GM18517 (cell line): ENCODE data around the gene PRXL2A.
"Not testable (repeated sequence)": the region's sequence is repeated elsewhere in the genome, so short reads cannot be mapped to it uniquely, and the experiment has no call there.

Experiments
- ATAC-seq: cut with Tn5 transposase; IDR thresholded peaks from one replicate; pipeline ENCODE4 v1.9.1; 2021; ENCODE audit warnings: mild to moderate bottlenecking, moderate library complexity; ENCODE audit not compliant: unreplicated experiment

The PRXL2A gene

DNA sequence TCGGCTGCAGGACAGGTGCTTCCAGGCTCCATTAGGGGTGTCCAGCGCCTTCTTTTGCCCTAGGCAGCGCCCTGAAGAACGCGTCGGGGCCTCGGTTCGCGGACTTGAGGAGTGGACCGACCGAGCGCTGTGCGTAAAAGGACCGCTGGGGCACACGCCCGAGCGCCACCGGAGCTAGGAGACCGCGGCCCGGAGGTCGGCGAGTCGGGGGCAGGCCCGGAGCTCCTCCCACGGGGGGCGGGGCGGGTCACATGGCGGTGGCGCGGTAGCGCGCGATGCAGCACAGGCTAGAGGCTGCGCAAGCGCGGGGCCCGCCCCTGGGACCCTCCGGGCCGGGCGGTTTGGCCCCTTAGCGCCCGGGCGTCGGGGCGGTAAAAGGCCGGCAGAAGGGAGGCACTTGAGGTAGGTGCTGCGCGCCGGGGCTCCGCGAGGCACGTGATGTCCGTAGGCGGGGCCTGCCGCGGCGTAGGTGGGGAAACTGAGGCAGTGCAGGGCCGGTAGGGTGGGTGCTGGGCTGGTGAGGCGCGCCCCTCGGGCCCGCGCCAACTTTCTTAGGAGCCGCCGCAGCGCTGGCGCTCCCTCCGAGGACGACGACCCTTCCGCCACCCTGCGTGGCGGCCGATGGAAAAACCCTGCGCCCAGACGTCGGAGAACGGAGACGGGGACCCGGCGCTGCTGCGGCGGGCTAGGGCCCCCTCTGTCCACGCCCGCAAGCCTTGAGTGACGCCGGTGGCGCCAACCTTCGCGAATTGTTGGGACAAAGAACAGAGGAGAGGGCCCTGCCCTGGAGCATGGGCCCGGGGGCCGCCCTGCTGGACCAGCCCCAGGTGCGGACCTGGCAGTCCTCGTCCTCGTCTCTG is at the start of gene PRXL2A:
PRXL2A (plus strand) TSS at position 310 of the 860 bp plus-strand sequence. CDS start 11,917 bp downstream, outside the sequence.
- peak; percentile 80 for ATAC-seq

DNA sequence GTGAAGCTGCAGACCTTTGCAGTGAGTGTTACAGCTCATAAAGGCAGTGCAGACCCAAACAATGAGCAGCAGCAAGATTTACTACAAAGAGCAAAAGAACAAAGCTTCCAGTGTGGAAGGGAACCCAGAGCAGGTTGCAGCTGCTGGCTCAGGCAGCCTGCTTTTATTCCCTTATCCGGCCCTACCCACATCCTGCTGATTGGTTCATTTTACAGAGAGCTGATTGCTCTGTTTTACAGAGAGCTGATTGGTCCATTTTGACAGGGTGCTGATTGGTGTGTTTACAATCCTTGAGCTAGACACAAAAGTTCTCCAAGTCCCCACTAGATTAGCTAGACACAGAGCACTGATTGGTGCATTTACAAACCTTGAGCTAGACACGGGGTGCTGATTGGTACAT is 49.4 kb upstream of the PRXL2A start:
- not testable (repeated sequence) for ATAC-seq

GRCh38 chr10:80359644-80360043 is 48.7 kb upstream of the PRXL2A start:
- no peak for ATAC-seq

GRCh38 chr10:80365510-80365909 is 42.8 kb upstream of the PRXL2A start:
- no peak for ATAC-seq

DNA sequence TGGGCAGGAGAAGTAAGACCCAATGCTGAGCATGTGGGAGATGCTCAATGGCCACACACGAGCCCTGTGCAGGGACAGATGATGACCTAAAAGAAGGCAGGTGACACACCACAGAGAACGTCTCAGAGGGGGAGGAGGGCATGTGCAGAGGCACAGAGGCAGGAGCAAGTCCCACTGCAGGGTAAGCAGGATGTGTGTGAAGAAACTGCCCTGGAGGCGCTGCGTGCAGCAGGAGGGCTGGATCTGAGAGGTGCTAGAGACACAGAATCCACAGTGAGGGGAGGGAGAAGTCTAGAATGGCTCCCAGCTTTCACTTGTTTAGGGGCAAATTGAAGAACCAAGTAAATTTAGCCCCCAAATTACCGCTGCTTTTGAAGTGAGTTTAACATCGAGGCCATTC is 36.9 kb upstream of the PRXL2A start:
- no peak for ATAC-seq

DNA sequence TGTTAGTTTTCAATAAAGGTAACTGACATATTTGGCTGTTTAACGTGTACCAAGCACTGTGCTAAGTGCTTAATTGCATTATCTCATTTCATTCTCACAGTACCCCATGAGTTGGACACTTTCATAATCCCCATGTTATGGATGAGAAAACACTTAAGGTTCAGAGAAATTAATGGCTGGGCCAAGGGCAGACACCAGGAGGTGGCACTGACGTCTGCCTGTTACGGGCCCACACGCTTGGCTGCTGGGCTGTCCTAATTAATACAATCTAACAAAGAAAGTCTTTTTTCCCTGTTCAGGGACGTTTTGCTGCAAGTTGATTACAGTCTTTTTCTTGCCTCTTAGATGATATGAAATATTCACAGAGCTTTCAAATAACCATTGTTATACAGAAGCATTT is 35.7 kb upstream of the PRXL2A start:
- ATAC-seq: no peak

DNA sequence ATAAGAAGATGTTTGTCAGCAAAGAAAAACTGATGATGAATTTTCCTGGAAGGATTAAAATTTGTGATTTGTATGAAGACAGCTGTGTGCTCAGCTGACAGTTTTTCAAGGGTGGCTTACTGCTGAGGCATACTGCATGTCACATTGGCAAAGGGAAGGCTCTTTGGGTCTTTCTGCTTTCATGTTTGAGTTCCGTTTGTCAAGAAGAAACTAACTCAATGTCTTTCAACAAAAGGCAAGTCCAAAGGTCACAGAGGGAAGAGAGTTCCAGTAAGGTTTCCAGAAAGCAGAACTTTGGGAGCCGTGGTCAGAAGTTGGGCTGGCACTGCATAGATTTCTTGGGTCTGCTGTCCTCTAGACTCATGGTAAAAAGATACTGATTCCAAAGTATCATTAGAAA is 34.8 kb upstream of the PRXL2A start:
- no peak for ATAC-seq

DNA sequence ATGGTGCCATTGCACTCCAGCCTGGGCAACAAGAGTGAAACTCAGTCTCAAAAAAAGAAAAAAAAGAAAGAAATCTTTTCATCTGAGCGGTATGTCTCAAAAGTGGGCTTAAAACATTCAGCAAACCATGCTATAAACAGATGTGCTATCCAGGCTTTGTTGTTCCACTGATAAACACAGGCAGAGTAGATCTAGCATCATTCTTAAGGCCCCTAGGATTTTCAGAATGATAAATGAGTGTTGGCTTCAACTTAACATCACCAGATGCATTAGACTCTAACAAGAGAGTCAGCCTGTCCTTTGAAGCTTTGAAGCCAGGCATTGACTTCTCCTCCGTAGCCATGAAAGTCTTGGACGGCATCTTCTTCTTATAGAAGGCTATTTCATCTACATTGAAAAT is 28.6 kb upstream of the PRXL2A start:
- no peak for ATAC-seq

GRCh38 chr10:80380185-80380584 is 28.2 kb upstream of the PRXL2A start:
- ATAC-seq: no peak

- ATAC-seq: peak; percentile 58
Observed at GRCh38 chr10:80382989-80383388, 25.4 kb upstream of the PRXL2A start.

DNA sequence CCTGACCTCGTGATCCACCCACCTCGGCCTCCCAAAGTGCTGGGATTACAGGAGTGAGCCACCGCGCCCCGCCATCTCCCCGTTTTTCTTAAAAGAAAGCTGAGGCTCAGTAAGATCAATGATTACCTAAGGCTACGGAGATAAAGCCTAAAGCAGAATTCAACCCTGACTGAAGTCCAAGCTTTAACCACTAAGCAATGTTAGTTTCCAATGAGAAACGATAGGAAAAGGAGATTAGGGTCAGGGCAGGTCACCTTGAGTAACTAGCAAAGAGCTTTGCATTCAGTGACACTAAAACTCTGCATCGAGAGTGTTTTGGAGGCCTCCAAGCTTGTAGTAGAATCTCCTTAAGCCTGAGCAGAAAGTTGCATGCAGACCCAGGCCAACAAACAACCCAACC is 17.6 kb upstream of the PRXL2A start:
- no peak for ATAC-seq

GRCh38 chr10:80392250-80392649 is 16.1 kb upstream of the PRXL2A start:
- no peak for ATAC-seq

DNA sequence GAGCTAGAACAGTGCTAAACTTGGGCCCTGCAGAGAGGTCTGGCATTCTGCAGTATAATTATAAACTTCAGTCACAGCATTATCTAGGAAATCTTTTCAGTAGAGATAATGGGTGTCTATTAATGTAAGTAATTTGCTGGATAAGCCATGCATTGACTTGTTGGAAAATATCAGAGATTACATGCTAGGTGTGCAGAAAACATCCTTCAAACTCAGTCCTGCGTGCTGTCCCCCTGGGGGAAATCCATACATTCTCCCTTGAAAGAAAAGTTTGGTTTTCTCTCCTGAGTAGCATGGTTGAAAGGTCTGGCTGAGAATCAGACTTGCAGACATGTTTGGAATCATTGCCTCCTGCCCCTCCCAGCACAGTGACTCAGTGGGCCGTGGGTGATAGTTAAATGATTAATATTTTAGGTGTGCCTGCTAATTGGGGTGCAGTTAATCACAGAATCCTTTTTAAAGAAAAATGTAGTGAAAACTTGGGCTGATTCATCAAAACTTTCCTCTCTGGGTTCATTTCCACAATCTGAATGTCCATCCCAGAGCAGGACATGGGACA is 13.9 kb upstream of the PRXL2A start:
- no peak for ATAC-seq

GRCh38 chr10:80397014-80397413 is 11.3 kb upstream of the PRXL2A start:
- ATAC-seq: no peak

DNA sequence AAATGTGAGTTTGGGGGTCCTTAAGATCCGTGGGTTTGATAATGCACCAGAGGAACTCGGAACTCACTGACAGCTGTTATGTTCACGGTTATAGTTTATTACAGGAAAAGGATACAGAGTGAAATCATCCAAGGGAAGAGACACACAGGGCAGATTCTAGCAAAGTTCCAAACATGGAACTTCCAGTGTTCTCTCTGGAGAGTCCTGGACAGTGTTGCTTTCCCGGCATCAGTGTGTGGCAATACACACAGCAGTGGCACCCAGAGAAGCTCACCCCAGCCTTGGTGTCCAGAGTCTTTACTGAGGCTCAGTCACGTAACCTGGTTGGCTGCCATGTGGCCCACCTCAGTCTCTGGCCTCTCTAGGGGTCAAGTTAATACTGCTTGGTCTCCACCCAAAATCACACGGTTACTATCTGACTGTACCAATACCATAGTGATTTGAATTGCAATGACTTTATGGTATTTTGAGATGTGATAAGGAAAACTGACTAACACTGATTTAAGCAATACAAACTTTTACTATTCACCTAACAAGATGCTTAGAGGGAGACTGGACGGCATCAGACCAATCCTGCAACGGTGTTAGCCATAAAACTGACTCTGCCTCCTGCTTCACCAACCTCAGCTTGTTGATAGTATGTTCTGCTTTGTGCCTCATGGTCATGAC is 8.1 kb upstream of the PRXL2A start:
- no peak for ATAC-seq

- no peak for ATAC-seq
Observed at GRCh38 chr10:80405035-80405434, 3.3 kb upstream of the PRXL2A start.

GRCh38 chr10:80405626-80406025 is 2.7 kb upstream of the PRXL2A start:
- ATAC-seq: no peak

GRCh38 chr10:80406204-80406603 is 2.1 kb upstream of the PRXL2A start:
- no peak for ATAC-seq

DNA sequence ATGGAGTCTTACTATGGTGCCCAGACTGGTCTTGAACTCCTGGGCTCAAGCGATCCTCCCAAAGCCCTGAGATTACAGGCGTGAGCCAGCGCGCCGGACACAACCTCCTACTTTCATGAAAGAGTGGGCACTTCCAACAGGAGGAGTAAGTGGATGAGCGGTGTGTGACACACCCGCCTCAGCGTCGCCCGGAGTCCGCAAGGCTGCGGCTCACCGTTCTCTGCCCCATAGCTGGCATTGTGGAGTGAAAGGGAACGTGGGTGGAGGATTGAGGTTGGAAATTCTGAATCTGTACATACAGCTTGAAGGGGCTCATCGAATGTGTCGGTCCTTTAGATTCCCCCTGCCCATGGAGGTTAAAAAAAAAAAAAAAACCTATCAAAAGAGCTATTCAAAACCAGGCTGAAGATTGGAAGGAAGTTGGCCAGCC is 524 bp upstream of the PRXL2A start:
- ATAC-seq: peak; percentile 44

- no peak for ATAC-seq
Observed at GRCh38 chr10:80409121-80409520, 770 bp downstream of the PRXL2A start.

GRCh38 chr10:80410122-80410521 is 1.8 kb downstream of the PRXL2A start:
- no peak for ATAC-seq

GRCh38 chr10:80410578-80411145 is 2.3 kb downstream of the PRXL2A start:
- ATAC-seq: no peak
